A673 (cell line): ENCODE results near the gene FBN1. TPM values are rescaled to one million over a fixed set of nuclear protein-coding genes. Genes with fewer than 3 reads are reported as not detected.

Experiments used
- BruUV-seq: library from RNA; stranded (reverse); fragments of 400-500 nt; replicated peaks from 2 replicates; lab custom pipeline; 2021; lab: Mats Ljungman, UMichigan
- CTCF ChIA-PET: fragments of 300-600 bp; sonication (Branson Sonifier 250); formaldehyde crosslinking; loops from one replicate; lab custom pipeline; 2022; ENCODE audit warnings: antibody characterized with exemption; lab: Charles Lee
- POLR2A ChIA-PET: fragments of 300-600 bp; sonication (Branson Sonifier 250); formaldehyde crosslinking; loops from one replicate; lab custom pipeline; 2022; ENCODE audit warnings: antibody characterized with exemption; ENCODE audit not compliant: low non-redundant PET; lab: Charles Lee
- DNase-seq: peaks from one replicate; pipeline ENCODE4 v3.0.0-alpha.2; 2015; ENCODE audit warnings: low spot score
- H3K27ac ChIP-seq: fragments of 200-600 bp; sonication (generic); 2 replicates; pipeline ENCODE4 v1.5.1; 2016; ENCODE audit warnings: mixed run types, low read depth, mild to moderate bottlenecking, mixed read lengths, antibody characterized with exemption, low read length; ENCODE audit not compliant: poor library complexity, severe bottlenecking
- H3K27me3 ChIP-seq: fragments of 200-600 bp; sonication (generic); replicated peaks from 2 replicates; pipeline ENCODE4 v1.6.1; 2017; ENCODE audit warnings: mixed run types, low read depth, mild to moderate bottlenecking, mixed read lengths, antibody characterized with exemption, low read length; ENCODE audit not compliant: insufficient read depth, poor library complexity
- H3K36me3 ChIP-seq: fragments of 200-600 bp; sonication (generic); 2 replicates; pipeline ENCODE4 v1.6.1; 2016; ENCODE audit warnings: mixed run types, mild to moderate bottlenecking, mixed read lengths, antibody characterized with exemption, low read length; ENCODE audit not compliant: insufficient read depth, poor library complexity, severe bottlenecking
- H3K4me1 ChIP-seq: fragments of 200-600 bp; sonication (generic); 2 replicates; pipeline ENCODE4 v1.6.1; 2017; ENCODE audit warnings: mixed run types, mild to moderate bottlenecking, mixed read lengths, antibody characterized with exemption, low read length; ENCODE audit not compliant: insufficient read depth, poor library complexity, severe bottlenecking
- H3K4me3 ChIP-seq: fragments of 200-600 bp; sonication (generic); 2 replicates; pipeline ENCODE4 v1.5.1; 2016; ENCODE audit warnings: low read depth, mixed run types, mild to moderate bottlenecking, mixed read lengths, low read length; ENCODE audit not compliant: poor library complexity, severe bottlenecking
- H3K9me3 ChIP-seq: fragments of 200-600 bp; sonication (generic); 2 replicates; pipeline ENCODE4 v1.6.1; 2016; ENCODE audit warnings: mixed run types, low read depth, mild to moderate bottlenecking, mixed read lengths, antibody characterized with exemption, low read length; ENCODE audit not compliant: poor library complexity, severe bottlenecking
- CTCF ChIP-seq: fragments of 300-800, 200-600 bp; sonication (generic); conservative IDR thresholded peaks from 2 replicates; pipeline ENCODE4 v1.5.1; 2017; ENCODE audit warnings: low read depth, mild to moderate bottlenecking, antibody characterized with exemption, low read length, moderate library complexity, mixed read lengths
- EZH2 ChIP-seq: fragments of 200-600 bp; sonication (generic); IDR thresholded peaks from 2 replicates; pipeline ENCODE4 v1.6.1; 2017; ENCODE audit warnings: borderline replicate concordance, low read depth, mild to moderate bottlenecking, mixed read lengths, antibody characterized with exemption, low read length; ENCODE audit not compliant: poor library complexity, severe bottlenecking
- intact Hi-C: fragments of 100-400 bp; cut with micrococcal nuclease; formaldehyde crosslinking; loops from one replicate; pipeline ENCODE4 v1.10.0; 2022; ENCODE audit not compliant: unreplicated experiment
- total RNA-seq: library from RNA; stranded (reverse); gene quantifications from 2 replicates; pipeline ENCODE4 v1.2.3, GENCODE V29; 2021

FBN1 gene
- total RNA-seq, 1 experiment from 2014 or later, result 25.4 TPM

GRCh38 chr15:48400086-48400485 is 245.4 kb downstream of the FBN1 start:
- Histone ChIP-seq H3K9me3 (no peaks in the 10 kb centered on the region), H3K27ac (no peak overlapping the region), H3K4me3 (no peak overlapping the region), H3K36me3 (no peaks in the 10 kb centered on the region), H3K27me3 (no peaks in the 10 kb centered on the region), H3K4me1 (peaks cover 4% of the 10 kb centered on the region)
- CTCF ChIA-PET, result no interaction called here
- DNase-seq, result no peak
- BruUV-seq, result no TSS peak
- TF ChIP-seq CTCF, result no peak
- TF ChIP-seq EZH2, result no peak
- POLR2A ChIA-PET, result no interaction called here
- intact Hi-C loops, result no loop called here

GRCh38 chr15:48397841-48398240 is 247.7 kb downstream of the FBN1 start:
- no peak for DNase-seq
- H3K4me1 ChIP-seq, result peaks cover 6% of the 10 kb centered on the region
- CTCF ChIA-PET, result no interaction called here
- H3K36me3 ChIP-seq, result no peaks in the 10 kb centered on the region
- no peaks in the 10 kb centered on the region for H3K27me3 ChIP-seq
- H3K4me3 ChIP-seq, result no peak overlapping the region
- TF ChIP-seq EZH2 (no peak), CTCF (no peak)
- POLR2A ChIA-PET, result no interaction called here
- no peaks in the 10 kb centered on the region for H3K9me3 ChIP-seq
- intact Hi-C loops, result no loop called here
- BruUV-seq, result no TSS peak
- H3K27ac ChIP-seq, result no peak overlapping the region

- DNase-seq, result no peak
- ChIA-PET POLR2A (interaction anchor here (0.6 kb wide), 1 partner anchor 148 kb away, joined by 5 read pairs; no protein-coding TSS in a partner anchor), CTCF (no interaction called here)
- no peak overlapping the region for H3K27ac ChIP-seq
- TF ChIP-seq EZH2 (no peak), CTCF (no peak)
- H3K4me3 ChIP-seq, result no peak overlapping the region
- BruUV-seq, result no TSS peak
- no peaks in the 10 kb centered on the region for H3K9me3 ChIP-seq
- peaks cover 15% of the 10 kb centered on the region for H3K4me1 ChIP-seq
- intact Hi-C loops, result no loop called here
- no peaks in the 10 kb centered on the region for H3K27me3 ChIP-seq
- H3K36me3 ChIP-seq, result no peaks in the 10 kb centered on the region
Observed at GRCh38 chr15:48396020-48396419, 249.5 kb downstream of the FBN1 start.
